Ovary (tissue), 3 donors: Measurements from ENCODE around the gene TGM2.

ENCODE experiments used
- POLR2A ChIP-seq: fragments of 450-650 bp; IDR thresholded peaks from one replicate; pipeline ENCODE4 v1.6.1; 2017; ENCODE audit warnings: antibody characterized with exemption, mild to moderate bottlenecking, moderate library complexity
- TF ChIP-seq, protein P1 (sequence below), 3 donors: fragments of 450-650 bp in 2 of 3; fragments of 200-600 bp in 1 of 3; IDR thresholded peaks; one replicate each; pipeline versions ENCODE4 v1.5.1 to v1.8.0; 2016 to 2022; ENCODE audit warnings: antibody characterized with exemption in 3 of 3, mild to moderate bottlenecking in 1 of 3
- donor health status: DM: no; HTN: no; CAD: no.

DNA sequence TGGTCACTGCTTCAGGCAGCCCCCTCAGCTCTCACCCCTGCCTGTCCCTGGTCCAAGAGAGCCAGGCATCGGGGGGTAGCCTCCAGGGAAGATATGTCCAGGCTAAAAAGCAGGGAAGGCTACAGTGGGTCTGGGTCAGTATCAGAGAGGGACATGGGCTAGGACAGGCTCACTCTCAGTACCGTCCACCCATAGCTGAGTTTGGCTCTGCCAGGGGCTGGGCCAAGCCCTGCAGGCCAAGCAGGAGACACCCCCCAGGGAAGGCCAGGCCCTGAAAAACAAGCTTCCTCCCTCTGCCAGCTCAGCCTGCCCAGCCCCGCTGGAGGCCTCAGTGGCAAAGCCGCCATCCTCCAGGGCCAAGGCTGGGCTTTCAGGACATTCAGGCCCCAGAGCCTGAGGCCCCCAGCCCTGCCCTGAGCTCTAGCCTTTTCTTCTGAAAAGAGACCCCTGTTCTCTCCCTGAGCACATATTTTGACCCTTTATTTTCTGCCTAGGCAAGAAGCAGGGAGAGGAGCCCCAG lies 28.6 kb upstream of the TGM2 start:
- TF ChIP-seq, protein P1, sequence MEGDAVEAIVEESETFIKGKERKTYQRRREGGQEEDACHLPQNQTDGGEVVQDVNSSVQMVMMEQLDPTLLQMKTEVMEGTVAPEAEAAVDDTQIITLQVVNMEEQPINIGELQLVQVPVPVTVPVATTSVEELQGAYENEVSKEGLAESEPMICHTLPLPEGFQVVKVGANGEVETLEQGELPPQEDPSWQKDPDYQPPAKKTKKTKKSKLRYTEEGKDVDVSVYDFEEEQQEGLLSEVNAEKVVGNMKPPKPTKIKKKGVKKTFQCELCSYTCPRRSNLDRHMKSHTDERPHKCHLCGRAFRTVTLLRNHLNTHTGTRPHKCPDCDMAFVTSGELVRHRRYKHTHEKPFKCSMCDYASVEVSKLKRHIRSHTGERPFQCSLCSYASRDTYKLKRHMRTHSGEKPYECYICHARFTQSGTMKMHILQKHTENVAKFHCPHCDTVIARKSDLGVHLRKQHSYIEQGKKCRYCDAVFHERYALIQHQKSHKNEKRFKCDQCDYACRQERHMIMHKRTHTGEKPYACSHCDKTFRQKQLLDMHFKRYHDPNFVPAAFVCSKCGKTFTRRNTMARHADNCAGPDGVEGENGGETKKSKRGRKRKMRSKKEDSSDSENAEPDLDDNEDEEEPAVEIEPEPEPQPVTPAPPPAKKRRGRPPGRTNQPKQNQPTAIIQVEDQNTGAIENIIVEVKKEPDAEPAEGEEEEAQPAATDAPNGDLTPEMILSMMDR (IDR thresholded peaks at IDR 0.05), result no peak
- TF ChIP-seq POLR2A, result no peak
